ENCODE data around the gene PEX3. TPM values are rescaled to one million over a fixed set of nuclear protein-coding genes. Genes with fewer than 3 reads are reported as not detected.
A peak's percentile ranks its signal among the peaks of the same experiment; 100 is the strongest.

The PEX3 gene
- total and polyA plus RNA-seq, 12 donors: 5.0 to 26.8 (median 22.0) TPM

DNA sequence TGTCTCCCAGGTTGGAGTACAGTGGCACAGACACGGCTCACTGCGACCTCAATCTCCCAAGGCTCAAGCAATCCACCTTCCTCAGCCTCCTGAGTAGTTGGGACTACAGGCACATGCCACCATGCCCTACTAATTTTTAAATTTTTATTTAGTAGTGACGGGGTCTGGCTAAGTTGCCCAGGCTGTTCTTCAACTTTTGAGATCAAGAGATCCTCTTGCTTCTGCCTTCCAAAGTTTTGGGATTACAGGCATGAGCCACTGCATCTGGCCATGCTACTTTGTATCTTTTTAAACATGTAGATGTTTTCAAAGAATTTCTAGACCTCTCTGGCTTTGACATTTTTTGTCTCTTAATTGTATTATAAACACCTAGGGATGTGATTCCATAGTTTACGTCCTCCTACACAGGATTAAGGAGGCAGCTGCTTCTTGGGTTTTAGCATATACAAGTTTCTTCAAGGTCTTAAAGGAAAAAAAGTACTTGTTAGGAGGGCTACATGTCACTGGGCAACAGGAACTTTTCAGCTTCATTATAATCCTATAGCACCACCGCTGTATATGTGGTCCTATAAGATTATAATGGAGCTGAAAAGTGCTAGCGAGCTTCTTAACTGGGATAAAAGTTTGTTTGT is 1.4 kb upstream of the PEX3 start:
- peak overlapping the region in 1 of 10 donors; percentile 70 for H3K27ac ChIP-seq
- intact Hi-C loops (cut with DNase I): no loop called here
- H3K36me3 ChIP-seq: peaks cover 0 to 7% (median 0%) of the 10 kb centered on the region in 9 donors
- peaks cover 3 to 29% (median 22%) of the 10 kb centered on the region in 9 donors for H3K4me1 ChIP-seq
- no peak for DNase-seq
- H3K4me3 ChIP-seq: peak overlapping the region; percentile 54 to 86 (median 70)
- no peak for ATAC-seq
- 78 to 80% methylated on average over 6 of the region's 6 CpGs for WGBS, 2 donors
- TF ChIP-seq, protein P1, sequence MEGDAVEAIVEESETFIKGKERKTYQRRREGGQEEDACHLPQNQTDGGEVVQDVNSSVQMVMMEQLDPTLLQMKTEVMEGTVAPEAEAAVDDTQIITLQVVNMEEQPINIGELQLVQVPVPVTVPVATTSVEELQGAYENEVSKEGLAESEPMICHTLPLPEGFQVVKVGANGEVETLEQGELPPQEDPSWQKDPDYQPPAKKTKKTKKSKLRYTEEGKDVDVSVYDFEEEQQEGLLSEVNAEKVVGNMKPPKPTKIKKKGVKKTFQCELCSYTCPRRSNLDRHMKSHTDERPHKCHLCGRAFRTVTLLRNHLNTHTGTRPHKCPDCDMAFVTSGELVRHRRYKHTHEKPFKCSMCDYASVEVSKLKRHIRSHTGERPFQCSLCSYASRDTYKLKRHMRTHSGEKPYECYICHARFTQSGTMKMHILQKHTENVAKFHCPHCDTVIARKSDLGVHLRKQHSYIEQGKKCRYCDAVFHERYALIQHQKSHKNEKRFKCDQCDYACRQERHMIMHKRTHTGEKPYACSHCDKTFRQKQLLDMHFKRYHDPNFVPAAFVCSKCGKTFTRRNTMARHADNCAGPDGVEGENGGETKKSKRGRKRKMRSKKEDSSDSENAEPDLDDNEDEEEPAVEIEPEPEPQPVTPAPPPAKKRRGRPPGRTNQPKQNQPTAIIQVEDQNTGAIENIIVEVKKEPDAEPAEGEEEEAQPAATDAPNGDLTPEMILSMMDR (IDR thresholded peaks at IDR 0.05): no peak
- no peaks in the 10 kb centered on the region for H3K27me3 ChIP-seq
- no peaks in the 10 kb centered on the region for H3K9me3 ChIP-seq

DNA sequence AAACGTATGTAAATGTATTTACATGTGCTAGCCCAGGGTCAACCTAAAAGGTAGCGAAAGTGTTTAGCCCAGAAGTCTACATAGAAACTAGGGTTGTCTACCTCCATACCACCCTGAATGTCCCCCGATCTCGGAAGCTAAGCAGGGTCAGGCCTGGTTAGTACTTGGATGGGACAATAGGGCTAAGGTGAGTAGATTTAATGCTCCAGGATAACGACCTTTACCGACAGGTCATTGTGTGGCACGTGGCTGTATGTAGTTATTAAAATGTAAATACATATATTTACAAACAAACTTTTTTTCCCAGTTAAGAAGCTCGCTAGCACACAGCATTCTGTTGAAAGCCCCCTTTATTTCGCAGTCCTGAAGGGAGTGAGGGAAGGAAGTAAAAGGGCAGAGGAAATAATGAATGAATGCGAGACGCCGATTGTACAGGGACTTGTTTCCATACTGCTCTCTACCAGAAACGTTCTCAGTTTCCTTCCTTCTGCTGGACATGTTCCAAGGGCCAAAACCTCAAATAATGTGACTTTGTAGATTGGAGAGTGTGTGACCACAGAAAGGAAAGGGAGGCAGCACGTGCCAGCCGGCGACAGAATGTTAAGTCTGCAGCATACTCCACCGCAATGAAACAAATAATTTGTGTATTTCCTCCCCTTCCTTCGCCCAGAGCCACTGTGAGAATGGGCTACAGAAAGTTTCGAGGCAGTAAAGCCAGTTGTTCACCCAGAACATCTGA is 722 bp upstream of the PEX3 start:
- peak in 6 of 8 donors; percentile 1 to 23 (median 16) for ATAC-seq
- 6 to 8% methylated on average over 19 of the region's 19 CpGs for WGBS, 2 donors
- Histone ChIP-seq H3K27me3 (no peaks in the 10 kb centered on the region), H3K36me3 (peaks cover 0 to 12% (median 0%) of the 10 kb centered on the region in 9 donors), H3K9me3 (no peaks in the 10 kb centered on the region), H3K4me3 (peak overlapping the region; percentile 54 to 86 (median 70)), H3K27ac (peak overlapping the region in 9 of 10 donors; percentile 57 to 85 (median 78)), H3K4me1 (peaks cover 3 to 29% (median 22%) of the 10 kb centered on the region in 9 donors)
- TF ChIP-seq, protein P1 (IDR thresholded peaks at IDR 0.05): no peak
- peak in 1 of 2 donors; percentile 12 for DNase-seq
- intact Hi-C loops (cut with DNase I): no loop called here

DNA sequence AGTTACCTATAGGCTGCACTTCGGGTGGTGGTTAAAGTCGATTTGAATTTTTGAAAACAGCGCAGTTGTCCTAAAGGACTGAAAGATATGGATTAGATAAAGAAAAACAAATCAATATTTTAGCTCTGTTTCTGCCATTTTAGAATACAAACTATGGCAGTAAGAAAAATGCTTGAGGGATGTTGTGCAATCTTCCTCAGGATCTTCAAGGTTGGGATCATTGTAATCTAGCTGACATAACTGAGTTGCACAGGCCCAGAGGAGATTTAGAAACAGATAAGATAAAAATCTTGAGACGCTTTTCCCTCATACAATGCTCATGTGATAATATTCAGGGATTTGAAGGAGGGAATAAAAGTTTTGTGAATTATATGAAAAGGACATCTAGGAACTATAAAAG is 926 bp downstream of the PEX3 start:
- WGBS, 2 donors: 38 to 39% methylated on average over 4 of the region's 4 CpGs
- Histone ChIP-seq H3K27me3 (no peaks in the 10 kb centered on the region), H3K4me3 (peak overlapping the region; percentile 54 to 86 (median 70)), H3K27ac (peak overlapping the region in 6 of 10 donors; percentile 68 to 84 (median 78)), H3K9me3 (no peaks in the 10 kb centered on the region), H3K36me3 (peaks cover 0 to 12% (median 0%) of the 10 kb centered on the region in 9 donors), H3K4me1 (peaks cover 3 to 29% (median 22%) of the 10 kb centered on the region in 9 donors)
- ATAC-seq (no peak), DNase-seq (no peak)
- intact Hi-C loops (cut with DNase I): no loop called here
- TF ChIP-seq, protein P1 (IDR thresholded peaks at IDR 0.05): no peak

DNA sequence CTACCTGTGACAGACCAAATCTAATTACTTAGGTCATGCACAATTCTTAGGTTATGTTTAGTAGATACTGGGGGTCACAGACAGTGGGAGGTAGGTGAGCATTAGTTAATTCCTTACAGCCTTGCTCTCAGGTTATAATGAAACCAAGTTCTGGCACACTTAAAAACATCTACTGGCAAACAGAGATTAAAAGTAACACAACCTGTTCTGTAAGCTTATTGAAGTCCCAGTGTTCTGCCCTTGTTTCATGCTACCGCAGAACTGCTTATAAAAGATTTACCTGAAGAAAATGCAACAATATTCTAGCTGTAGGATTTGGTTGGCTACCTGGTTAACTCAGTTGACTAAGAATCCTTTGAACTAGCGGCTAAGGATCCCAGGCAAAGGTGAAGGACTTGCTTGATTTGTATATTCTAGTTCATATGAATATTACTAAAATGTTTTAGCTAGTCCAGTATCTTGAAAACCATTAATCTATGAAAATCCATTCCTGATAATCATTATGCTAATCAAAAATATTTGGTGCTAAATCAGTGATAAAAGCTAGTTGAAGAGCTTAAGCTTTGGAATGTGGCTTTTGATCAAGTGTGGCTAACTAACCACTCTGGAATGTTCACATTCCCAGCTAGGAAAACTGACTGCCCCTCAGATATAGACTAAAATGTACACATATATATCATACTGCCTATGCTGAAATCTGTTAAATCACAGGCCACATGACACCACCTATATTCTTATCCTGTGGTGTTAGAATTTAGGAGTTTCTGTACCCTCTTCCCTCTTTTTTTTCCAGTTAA is 7.2 kb downstream of the PEX3 start:
- Histone ChIP-seq H3K36me3 (peaks cover 0 to 47% (median 0%) of the 10 kb centered on the region in 9 donors), H3K4me3 (no peak overlapping the region), H3K9me3 (no peaks in the 10 kb centered on the region), H3K4me1 (peaks cover 0 to 5% (median 0%) of the 10 kb centered on the region in 9 donors), H3K27me3 (no peaks in the 10 kb centered on the region), H3K27ac (no peak overlapping the region)
- intact Hi-C loops (cut with DNase I): no loop called here
- TF ChIP-seq, protein P1 (IDR thresholded peaks at IDR 0.05): no peak
- DNase-seq: no peak
- ATAC-seq: no peak
- WGBS, 2 donors: 94 to 97% methylated on average over 2 of the region's 2 CpGs
